Neural crest cell (in vitro differentiated cells): ENCODE measurements around the gene AKR1C2. TPM values are rescaled to one million over a fixed set of nuclear protein-coding genes. Genes with fewer than 3 reads are reported as not detected.
"Not testable (repeated sequence)": the region's sequence is repeated elsewhere in the genome, so short reads cannot be mapped to it uniquely, and the experiment has no call there.

ENCODE experiments used
- DNase-seq: peaks from one replicate; pipeline ENCODE4 v3.0.0; 2021; ENCODE audit warnings: low read depth, mixed read lengths, low spot score
- H3K27ac Mint-ChIP-seq: one replicate; pipeline ENCODE4 v1.8.0; 2021; ENCODE audit warnings: mild to moderate bottlenecking, mixed read lengths; ENCODE audit not compliant: unreplicated experiment
- H3K27me3 Mint-ChIP-seq: 2 replicates; pipeline ENCODE4 v1.8.0; 2021; ENCODE audit warnings: low read depth, mild to moderate bottlenecking, mixed read lengths
- H3K36me3 Mint-ChIP-seq: 2 replicates; pipeline ENCODE4 v1.8.0; 2021; ENCODE audit warnings: low read depth, mild to moderate bottlenecking, mixed read lengths
- H3K4me1 Mint-ChIP-seq: 2 replicates; pipeline ENCODE4 v1.8.0; 2021; ENCODE audit warnings: mixed read lengths
- H3K4me3 Mint-ChIP-seq: one replicate; pipeline ENCODE4 v1.8.0; 2021; ENCODE audit warnings: mild to moderate bottlenecking, mixed read lengths
- H3K9me3 Mint-ChIP-seq: 2 replicates; pipeline ENCODE4 v1.8.0; 2021; ENCODE audit warnings: mixed read lengths
- long read RNA-seq: library from polyadenylated mRNA; unstranded; transcript quantifications from one replicate; pipeline ENCODE4 v2.0.0, GENCODE V29; 2020
- total RNA-seq: library from RNA; stranded (reverse); gene quantifications from 2 replicates; pipeline ENCODE4 v1.2.1, GENCODE V29; 2021
- TF ChIP-seq, protein P1 (sequence below): fragments of 200-600 bp; sonication (generic); conservative IDR thresholded peaks from 2 replicates; pipeline ENCODE4 v1.5.0; 2021; ENCODE audit warnings: antibody characterized with exemption, mild to moderate bottlenecking

The AKR1C2 gene
- 3.8 and 3.9 TPM in 2 replicates for total RNA-seq
- long read RNA-seq, transcript AKR1C2-201 (9 exons, 3,756 nt), result major isoform, 7 of 7 reads
- long read RNA-seq, partial matches to known transcripts, result 0 of 7 reads
- long read RNA-seq, other reads (novel, unspliced or antisense), result 0 of 7 reads

DNA sequence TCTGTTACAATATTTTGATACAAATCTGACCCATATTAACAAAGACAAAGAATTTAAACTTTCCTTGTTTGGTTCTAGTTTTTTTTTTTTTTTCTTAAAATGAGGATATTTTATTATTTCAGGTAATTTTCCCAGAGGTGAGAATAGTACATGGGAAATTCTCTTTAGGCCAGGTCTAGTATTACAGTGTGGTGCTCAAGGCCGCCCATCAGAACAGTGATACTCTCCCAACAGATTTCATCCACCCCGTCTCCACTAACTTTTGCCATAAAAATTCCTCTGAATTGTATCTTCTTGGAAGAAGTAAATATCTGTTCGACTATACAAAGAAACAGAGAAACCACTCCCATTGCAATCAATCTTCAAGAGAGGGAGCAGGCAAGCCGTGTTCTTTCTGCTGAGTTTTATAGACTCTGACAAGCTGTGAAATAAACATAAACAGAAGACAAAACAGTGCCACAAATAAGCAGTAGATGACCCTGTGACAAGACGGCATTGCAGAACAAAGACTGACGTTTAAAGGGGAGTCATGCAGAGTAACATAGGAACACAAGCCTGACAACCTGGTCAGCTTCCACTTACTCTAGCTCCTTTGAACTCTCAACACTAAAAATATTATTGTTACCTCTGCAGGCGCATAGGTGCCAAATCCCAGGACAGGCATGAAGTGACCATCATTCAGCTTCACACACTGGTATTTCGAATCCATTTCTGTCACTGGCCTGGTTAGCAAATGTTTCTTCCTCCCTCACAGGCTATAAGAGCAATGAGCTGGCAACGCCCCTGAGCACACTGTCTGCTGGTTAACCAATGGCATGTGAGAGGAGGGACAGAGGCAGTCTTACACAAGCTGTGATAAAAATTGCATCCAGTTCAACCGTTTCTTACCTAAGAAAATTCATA is at the start of gene AKR1C2:
Gene AKR1C2, minus strand, starts transcription at position 731 of the 903 bp plus-strand sequence. Its CDS starts 22 bp downstream, at position 709.
- peak within 1 kb of the TSS; percentile 62 for H3K4me3 Mint-ChIP-seq
- not testable (repeated sequence) for H3K27me3 Mint-ChIP-seq, DNase-seq, H3K36me3 Mint-ChIP-seq, H3K4me1 Mint-ChIP-seq, H3K9me3 Mint-ChIP-seq
- H3K27ac Mint-ChIP-seq, result peak within 1 kb of the TSS; percentile 50

DNA sequence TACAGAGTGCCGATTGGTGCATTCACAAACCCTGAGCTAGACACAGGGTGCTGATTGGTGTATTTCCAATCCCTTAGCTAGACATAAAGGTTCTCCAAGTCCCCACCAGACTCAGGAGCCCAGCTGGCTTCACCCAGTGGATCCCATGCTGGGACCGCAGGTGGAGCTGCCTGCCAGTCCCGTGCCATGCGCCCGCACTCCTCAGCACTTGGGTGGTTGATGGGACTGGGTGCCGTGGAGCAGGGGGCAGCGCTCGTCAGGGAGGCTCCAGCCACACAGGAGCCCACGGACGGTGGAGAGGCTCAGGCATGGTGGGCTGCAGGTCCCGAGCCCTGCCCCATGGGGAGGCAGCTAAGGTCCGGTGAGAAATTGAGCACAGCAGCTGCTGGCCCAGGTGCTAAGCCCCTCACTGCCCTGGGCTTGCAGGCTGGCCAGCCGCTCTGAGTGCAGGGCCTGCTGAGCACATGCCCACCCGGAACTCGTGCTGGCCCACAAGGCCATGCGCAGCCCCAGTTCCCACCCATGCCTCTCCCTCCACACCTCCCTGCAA is 49.4 kb upstream of the AKR1C2 start:
- not testable (repeated sequence) for DNase-seq, H3K27me3 Mint-ChIP-seq, H3K36me3 Mint-ChIP-seq, H3K27ac Mint-ChIP-seq, H3K9me3 Mint-ChIP-seq, H3K4me1 Mint-ChIP-seq, H3K4me3 Mint-ChIP-seq

DNA sequence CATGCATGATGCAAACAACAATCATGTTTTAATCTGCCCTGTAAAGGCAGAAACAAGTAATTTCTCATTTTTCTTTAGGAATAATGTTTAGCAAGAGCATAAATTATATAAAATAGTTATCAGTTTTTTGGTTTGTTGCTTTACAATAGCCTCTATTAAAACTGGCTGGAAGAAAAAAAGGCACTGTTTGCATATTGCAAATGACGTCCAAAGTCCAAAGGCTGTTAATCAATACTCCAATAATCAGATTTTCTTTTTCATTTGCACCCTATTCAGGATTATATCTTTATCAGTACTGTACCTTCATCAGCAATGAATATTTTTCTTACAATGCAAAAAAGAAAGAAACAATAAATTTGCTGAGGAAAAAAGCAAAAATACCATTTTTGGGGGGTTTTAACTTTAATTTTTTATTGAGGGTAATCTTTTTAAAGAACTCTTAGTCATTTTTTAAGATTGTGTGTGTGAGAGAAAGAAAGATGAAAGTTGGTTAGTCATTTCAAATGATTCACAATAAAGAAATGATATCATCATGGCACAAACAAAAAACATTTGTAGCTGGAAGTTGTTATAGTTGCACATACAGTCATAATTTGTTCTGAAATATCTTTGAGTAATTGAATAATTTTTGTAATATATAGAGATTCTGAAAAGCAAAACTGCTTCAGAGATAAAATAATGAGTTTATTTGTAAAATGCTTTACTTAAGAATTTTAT is 44.4 kb upstream of the AKR1C2 start:
- no peak for DNase-seq
- H3K9me3 Mint-ChIP-seq, result peaks cover 8% of the 10 kb centered on the region
- TF ChIP-seq, protein P1, sequence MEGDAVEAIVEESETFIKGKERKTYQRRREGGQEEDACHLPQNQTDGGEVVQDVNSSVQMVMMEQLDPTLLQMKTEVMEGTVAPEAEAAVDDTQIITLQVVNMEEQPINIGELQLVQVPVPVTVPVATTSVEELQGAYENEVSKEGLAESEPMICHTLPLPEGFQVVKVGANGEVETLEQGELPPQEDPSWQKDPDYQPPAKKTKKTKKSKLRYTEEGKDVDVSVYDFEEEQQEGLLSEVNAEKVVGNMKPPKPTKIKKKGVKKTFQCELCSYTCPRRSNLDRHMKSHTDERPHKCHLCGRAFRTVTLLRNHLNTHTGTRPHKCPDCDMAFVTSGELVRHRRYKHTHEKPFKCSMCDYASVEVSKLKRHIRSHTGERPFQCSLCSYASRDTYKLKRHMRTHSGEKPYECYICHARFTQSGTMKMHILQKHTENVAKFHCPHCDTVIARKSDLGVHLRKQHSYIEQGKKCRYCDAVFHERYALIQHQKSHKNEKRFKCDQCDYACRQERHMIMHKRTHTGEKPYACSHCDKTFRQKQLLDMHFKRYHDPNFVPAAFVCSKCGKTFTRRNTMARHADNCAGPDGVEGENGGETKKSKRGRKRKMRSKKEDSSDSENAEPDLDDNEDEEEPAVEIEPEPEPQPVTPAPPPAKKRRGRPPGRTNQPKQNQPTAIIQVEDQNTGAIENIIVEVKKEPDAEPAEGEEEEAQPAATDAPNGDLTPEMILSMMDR, result no peak
- H3K36me3 Mint-ChIP-seq, result peaks cover 2% of the 10 kb centered on the region
- H3K27ac Mint-ChIP-seq, result no peak overlapping the region
- H3K27me3 Mint-ChIP-seq, result no peaks in the 10 kb centered on the region
- no peak overlapping the region for H3K4me3 Mint-ChIP-seq
- no peaks in the 10 kb centered on the region for H3K4me1 Mint-ChIP-seq

DNA sequence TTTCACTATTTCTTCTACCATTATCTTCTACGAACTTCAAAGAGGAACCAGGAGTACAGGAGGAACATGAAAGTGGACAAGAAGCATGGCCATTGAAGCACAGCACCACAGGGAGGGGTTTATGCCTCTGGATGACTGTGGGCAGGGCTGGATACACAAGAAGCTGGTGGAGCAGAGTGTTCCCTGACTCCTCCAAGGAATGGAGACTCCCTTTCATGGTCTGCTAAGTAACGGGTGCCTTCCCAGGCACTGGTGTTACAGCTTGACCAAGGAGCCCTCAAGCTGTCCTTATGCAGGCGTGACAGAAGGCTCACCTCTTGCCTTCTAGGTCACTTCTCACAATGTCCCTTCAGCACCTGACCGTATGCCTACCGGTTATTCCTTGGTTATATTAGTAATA is 43.4 kb upstream of the AKR1C2 start:
- Mint-ChIP-seq H3K27ac (peak overlapping the region; percentile 92), H3K9me3 (peaks cover 12% of the 10 kb centered on the region)
- DNase-seq, H3K36me3 Mint-ChIP-seq, H3K27me3 Mint-ChIP-seq, H3K4me3 Mint-ChIP-seq, H3K4me1 Mint-ChIP-seq: not testable (repeated sequence)

DNA sequence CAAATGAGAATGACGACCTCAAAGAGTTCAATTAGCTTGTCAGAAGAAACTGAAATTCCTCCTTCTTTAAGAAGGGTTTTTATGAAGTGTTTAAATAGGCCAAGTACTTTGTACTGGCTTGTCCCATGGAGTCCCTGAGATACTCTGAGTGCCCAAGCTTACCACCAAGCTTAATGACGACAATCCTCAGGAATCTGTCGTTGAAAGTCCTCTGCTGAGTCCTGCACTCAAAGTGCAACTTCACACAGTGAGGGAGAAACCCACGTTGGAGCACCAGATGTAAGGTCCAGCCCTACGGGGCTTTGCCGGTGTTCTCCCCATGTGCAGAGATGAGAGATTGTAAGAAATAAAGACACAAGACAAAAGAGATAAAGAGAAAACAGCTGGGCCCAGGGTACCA is 42.8 kb upstream of the AKR1C2 start:
- TF ChIP-seq, protein P1, result no peak
- Mint-ChIP-seq H3K9me3 (peaks cover 12% of the 10 kb centered on the region), H3K4me3 (no peak overlapping the region), H3K27ac (no peak overlapping the region), H3K4me1 (no peaks in the 10 kb centered on the region), H3K36me3 (peaks cover 2% of the 10 kb centered on the region), H3K27me3 (no peaks in the 10 kb centered on the region)
- no peak for DNase-seq

DNA sequence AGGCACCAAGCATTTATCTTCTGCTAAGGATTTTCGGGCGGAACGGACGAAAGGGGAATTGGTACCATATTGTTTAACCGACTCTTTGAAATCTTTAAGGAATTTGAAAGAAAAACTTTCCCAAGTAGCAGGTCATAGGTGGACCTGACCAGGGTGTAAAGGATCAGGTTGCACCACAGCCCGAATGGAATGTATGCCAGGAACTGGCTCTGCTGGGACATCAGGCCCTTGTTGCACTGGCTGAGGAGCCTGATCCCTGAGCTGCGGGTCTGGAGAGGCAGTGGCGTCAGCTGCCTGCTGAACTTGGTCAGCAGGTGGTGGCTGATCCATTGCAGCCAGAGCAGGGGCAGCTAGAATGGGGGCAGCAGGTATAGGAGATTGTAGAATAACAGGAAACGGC is 41.4 kb upstream of the AKR1C2 start:
- no peak for DNase-seq
- Mint-ChIP-seq H3K9me3 (peaks cover 13% of the 10 kb centered on the region), H3K27ac (no peak overlapping the region), H3K36me3 (peaks cover 2% of the 10 kb centered on the region), H3K4me1 (no peaks in the 10 kb centered on the region), H3K4me3 (no peak overlapping the region), H3K27me3 (no peaks in the 10 kb centered on the region)
- TF ChIP-seq, protein P1, result no peak
